Measurements from ENCODE around the gene PREX1.

GRCh38 chr20:48777821-48778220 is 50.0 kb downstream of the PREX1 start:
- no peak for TF ChIP-seq POLR2A (IDR thresholded peaks at IDR 0.05; ENCODE audit: low read length)
- TF ChIP-seq GATA1 (IDR thresholded peaks at IDR 0.05; ENCODE audit: low read depth, low read length): no peak

Measured in erythroblast (primary cell).